HEK293 (cell line): Measurements from ENCODE around the gene DDOST.

ENCODE experiments used
- CTCF ChIP-seq: fragments of 450-650 bp; formaldehyde crosslinking; IDR thresholded peaks from 2 replicates; pipeline ENCODE4 v1.5.1; 2016; ENCODE audit warnings: missing biosample characterization, missing genetic modification characterization
- GLI2 ChIP-seq: fragments of 450-650 bp; formaldehyde crosslinking; IDR thresholded peaks from 2 replicates; pipeline ENCODE4; 2017; ENCODE audit warnings: missing biosample characterization, missing genetic modification characterization, low read depth, borderline replicate concordance
- OSR2 ChIP-seq: fragments of 450-650 bp; formaldehyde crosslinking; IDR thresholded peaks from 2 replicates; pipeline ENCODE4 v1.5.1; 2016; ENCODE audit warnings: missing biosample characterization, missing genetic modification characterization
- PATZ1 ChIP-seq: fragments of 450-650 bp; formaldehyde crosslinking; IDR thresholded peaks from 2 replicates; pipeline ENCODE4 v1.5.1; 2016; ENCODE audit warnings: missing biosample characterization, missing genetic modification characterization
- SP3 ChIP-seq: fragments of 450-650 bp; formaldehyde crosslinking; IDR thresholded peaks from 2 replicates; pipeline ENCODE4 v1.5.1; 2016; ENCODE audit warnings: missing biosample characterization, missing genetic modification characterization
- ZNF133 ChIP-seq: fragments of 450-650 bp; formaldehyde crosslinking; IDR thresholded peaks from 2 replicates; pipeline ENCODE4 v1.5.1; 2016; ENCODE audit warnings: missing biosample characterization, missing genetic modification characterization
- ZNF324 ChIP-seq: fragments of 450-650 bp; formaldehyde crosslinking; IDR thresholded peaks from 2 replicates; pipeline ENCODE4 v1.5.1; 2016; ENCODE audit warnings: missing biosample characterization, missing genetic modification characterization
- ZNF624 ChIP-seq: fragments of 450-650 bp; formaldehyde crosslinking; IDR thresholded peaks from 2 replicates; pipeline ENCODE4 v1.5.1; 2017; ENCODE audit warnings: missing biosample characterization, missing genetic modification characterization

- TF ChIP-seq ZNF324 (tag by site-specific recombination) (no peak), GLI2 (tag by site-specific recombination) (no peak), SP3 (tag by site-specific recombination) (no peak), ZNF624 (no peak), CTCF (tag by site-specific recombination) (no peak), ZNF133 (tag by site-specific recombination) (no peak), OSR2 (tag by site-specific recombination) (no peak), PATZ1 (tag by site-specific recombination) (no peak)
These were observed 12.7 kb downstream of the DDOST start for GRCh38 chr1:20648438-20648837.
